Stomach (tissue), 4 donors: Measurements from ENCODE around the gene WWC1.

Experiments
- POLR2AphosphoS5 ChIP-seq, 3 donors: sonication (generic); formaldehyde crosslinking; IDR thresholded peaks; one replicate each; pipeline ENCODE4 v1.6.1; 2016; ENCODE audit warnings: antibody characterized with exemption in 3 of 3
- TF ChIP-seq, protein P1 (sequence below), 7 experiments: fragments of 450-650 bp in 4 of 7; fragments of 200-600 bp in 3 of 7; sonication (generic) in 3 of 7; IDR thresholded peaks; one replicate each; pipeline ENCODE4 v1.5.1; 2016 to 2019; ENCODE audit warnings: antibody characterized with exemption in 7 of 7, control low read depth in 2 of 7, mild to moderate bottlenecking in 1 of 7

DNA sequence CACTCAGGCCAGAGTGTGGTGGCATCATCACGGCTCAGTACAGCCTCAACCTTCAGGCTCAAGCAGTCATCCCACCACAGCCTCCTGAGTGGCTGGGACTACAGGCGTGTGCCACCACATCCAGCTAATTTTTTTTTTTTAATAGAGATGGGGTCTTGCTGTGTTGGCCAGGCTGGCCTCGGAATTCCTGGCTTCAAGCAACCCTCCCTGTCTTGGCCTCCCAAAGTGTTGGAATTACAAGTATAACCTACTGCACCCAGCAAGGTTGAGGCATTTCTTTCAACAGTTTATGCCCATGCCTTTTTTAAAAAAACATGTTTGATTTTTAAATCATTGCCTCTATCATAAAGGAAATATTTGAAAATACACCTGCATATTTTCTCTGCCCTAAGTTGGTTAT lies 197.6 kb downstream of the WWC1 start:
- TF ChIP-seq, protein P1, sequence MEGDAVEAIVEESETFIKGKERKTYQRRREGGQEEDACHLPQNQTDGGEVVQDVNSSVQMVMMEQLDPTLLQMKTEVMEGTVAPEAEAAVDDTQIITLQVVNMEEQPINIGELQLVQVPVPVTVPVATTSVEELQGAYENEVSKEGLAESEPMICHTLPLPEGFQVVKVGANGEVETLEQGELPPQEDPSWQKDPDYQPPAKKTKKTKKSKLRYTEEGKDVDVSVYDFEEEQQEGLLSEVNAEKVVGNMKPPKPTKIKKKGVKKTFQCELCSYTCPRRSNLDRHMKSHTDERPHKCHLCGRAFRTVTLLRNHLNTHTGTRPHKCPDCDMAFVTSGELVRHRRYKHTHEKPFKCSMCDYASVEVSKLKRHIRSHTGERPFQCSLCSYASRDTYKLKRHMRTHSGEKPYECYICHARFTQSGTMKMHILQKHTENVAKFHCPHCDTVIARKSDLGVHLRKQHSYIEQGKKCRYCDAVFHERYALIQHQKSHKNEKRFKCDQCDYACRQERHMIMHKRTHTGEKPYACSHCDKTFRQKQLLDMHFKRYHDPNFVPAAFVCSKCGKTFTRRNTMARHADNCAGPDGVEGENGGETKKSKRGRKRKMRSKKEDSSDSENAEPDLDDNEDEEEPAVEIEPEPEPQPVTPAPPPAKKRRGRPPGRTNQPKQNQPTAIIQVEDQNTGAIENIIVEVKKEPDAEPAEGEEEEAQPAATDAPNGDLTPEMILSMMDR (IDR thresholded peaks at IDR 0.05), result no peak
- TF ChIP-seq POLR2AphosphoS5 (IDR thresholded peaks at IDR 0.05), result no peak
